RWPE1 (cell line): ENCODE data around the gene MRPL36.
"Not testable (repeated sequence)": the region's sequence is repeated elsewhere in the genome, so short reads cannot be mapped to it uniquely, and the experiment has no call there.

Experiments used
- CTCF ChIA-PET: fragments of 350-600 bp; sonication (Branson Sonifier 250); formaldehyde crosslinking; extraction: SDS; loops from one replicate; lab custom pipeline; 2021; lab: Yijun Ruan, JAX
- POLR2A ChIA-PET: fragments of 400-600 bp; formaldehyde crosslinking; extraction: SDS; loops from one replicate; lab custom pipeline; 2020; ENCODE audit warnings: antibody characterized with exemption; ENCODE audit not compliant: low non-redundant PET; lab: Yijun Ruan, JAX
- DNase-seq: peaks from one replicate; pipeline ENCODE4 v3.0.0; 2012; ENCODE audit warnings: low spot score
- H3K27ac ChIP-seq: fragments of 450-650 bp; 2 replicates; pipeline ENCODE4 v1.5.1; 2017
- CTCF ChIP-seq: fragments of 450-650 bp; conservative IDR thresholded peaks from 2 replicates; pipeline ENCODE4 v1.5.1; 2017; ENCODE audit warnings: low read depth, mild to moderate bottlenecking

Gene MRPL36

GRCh38 chr5:1793966-1794900, 5.4 kb downstream of the MRPL36 start:
- TF ChIP-seq CTCF: no peak
- CTCF ChIA-PET: no interaction called here
- H3K27ac ChIP-seq: peak overlapping the region; percentile 13; the same call in 1 of the 2 replicates
- POLR2A ChIA-PET: no interaction called here
- DNase-seq: no peak

- DNase-seq: no peak
- CTCF ChIA-PET: no interaction called here
- POLR2A ChIA-PET: no interaction called here
- H3K27ac ChIP-seq: peak overlapping the region; percentile 12; the same call in 1 of the 2 replicates
- no peak for TF ChIP-seq CTCF
These were observed 6.3 kb downstream of the MRPL36 start for GRCh38 chr5:1793301-1793740.

- peak overlapping the region; percentile 12; the same call in 1 of the 2 replicates for H3K27ac ChIP-seq
- no peak for TF ChIP-seq CTCF
- no peak for DNase-seq
- POLR2A ChIA-PET: no interaction called here
- CTCF ChIA-PET: no interaction called here
These were observed 6.8 kb downstream of the MRPL36 start for GRCh38 chr5:1792842-1793266.

GRCh38 chr5:1791176-1791575, 8.5 kb downstream of the MRPL36 start:
- no peak for DNase-seq
- POLR2A ChIA-PET: no interaction called here
- CTCF ChIA-PET: no interaction called here
- no peak overlapping the region for H3K27ac ChIP-seq
- TF ChIP-seq CTCF: no peak

- no peak for TF ChIP-seq CTCF
- H3K27ac ChIP-seq: peak overlapping the region; percentile 53
- DNase-seq: peak; percentile 39
- ChIA-PET POLR2A (no interaction called here), CTCF (no interaction called here)
These were observed 9.7 kb downstream of the MRPL36 start for GRCh38 chr5:1789834-1790471.

GRCh38 chr5:1789438-1789833, 10.2 kb downstream of the MRPL36 start:
- DNase-seq: peak; percentile 29
- POLR2A ChIA-PET, CTCF ChIA-PET, H3K27ac ChIP-seq: not testable (repeated sequence)
